Muscle of leg (tissue), 11 donors: ENCODE data around the gene LEP. TPM values are rescaled to one million over a fixed set of nuclear protein-coding genes. Genes with fewer than 3 reads are reported as not detected.
"Not testable (repeated sequence)": the region's sequence is repeated elsewhere in the genome, so short reads cannot be mapped to it uniquely, and the experiment has no call there.

Source experiments
- DNase-seq: peaks from one replicate; pipeline ENCODE4 v3.0.0; 2013
- H3K27ac ChIP-seq: one replicate; pipeline ENCODE4 v1.5.1; 2013; ENCODE audit warnings: mild to moderate bottlenecking, low read length, control low read depth
- H3K27me3 ChIP-seq: one replicate; pipeline ENCODE4 v1.6.1; 2013; ENCODE audit warnings: low read length; ENCODE audit not compliant: control insufficient read depth, insufficient read depth
- H3K36me3 ChIP-seq: one replicate; pipeline ENCODE4 v1.6.1; 2013; ENCODE audit warnings: low read length; ENCODE audit not compliant: control insufficient read depth, insufficient read depth
- H3K4me1 ChIP-seq: one replicate; pipeline ENCODE4 v1.6.1; 2013; ENCODE audit warnings: low read length; ENCODE audit not compliant: control insufficient read depth, insufficient read depth
- H3K4me3 ChIP-seq: one replicate; pipeline ENCODE4 v1.5.1; 2013; ENCODE audit warnings: low read length, control low read depth
- H3K9me3 ChIP-seq: replicated peaks from 2 replicates; pipeline ENCODE4 v1.6.1; 2013; ENCODE audit warnings: low read depth, low read length; ENCODE audit not compliant: control insufficient read depth
- WGBS: methylation state at CpG from one replicate; pipeline ENCODE4 v1.1.5; 2013; ENCODE audit warnings: missing lambda C conversion rate; ENCODE audit not compliant: insufficient coverage; 5-methylcytosine and 5-hydroxymethylcytosine counted together
- polyA plus RNA-seq, 8 donors: library from polyadenylated mRNA; unstranded; fragments of 120-200 nt; gene quantifications; one replicate each; pipeline versions ENCODE4 v1.2.1 to v1.2.3, GENCODE V29; 2013; ENCODE audit warnings: inconsistent platforms in 1 of 8, low replicate concordance in 1 of 8; ENCODE audit not compliant: insufficient read length in 8 of 8, insufficient read depth in 1 of 8
- total RNA-seq: library from RNA; stranded (reverse); fragments of 120-200 nt; gene quantifications from one replicate; pipeline ENCODE4 v1.2.4, GENCODE V29; 2013

The LEP gene
- total and polyA plus RNA-seq, 9 donors, result 0.04 to 0.21 (median 0.06) TPM; not detected in 2

GRCh38 chr7:128270826-128271272, 29.8 kb downstream of the LEP start:
- Histone ChIP-seq H3K36me3 (no peaks in the 10 kb centered on the region), H3K9me3 (no peaks in the 10 kb centered on the region), H3K4me1 (peaks cover 38% of the 10 kb centered on the region), H3K27me3 (peaks cover 48% of the 10 kb centered on the region), H3K4me3 (no peak overlapping the region), H3K27ac (no peak overlapping the region)
- WGBS, result 11% methylated on average over 26 of the region's 31 CpGs
- DNase-seq, result peak; percentile 23

GRCh38 chr7:128271471-128271941, 30.4 kb downstream of the LEP start:
- WGBS, result 1% methylated on average over 25 of the region's 37 CpGs
- Histone ChIP-seq H3K27me3 (peaks cover 46% of the 10 kb centered on the region), H3K4me1 (peaks cover 33% of the 10 kb centered on the region), H3K4me3 (peak overlapping the region; percentile 34), H3K27ac (no peak overlapping the region), H3K36me3 (no peaks in the 10 kb centered on the region), H3K9me3 (no peaks in the 10 kb centered on the region)
- DNase-seq, result peak; percentile 15

- Histone ChIP-seq H3K36me3 (no peaks in the 10 kb centered on the region), H3K27me3 (peaks cover 44% of the 10 kb centered on the region), H3K4me1 (peaks cover 28% of the 10 kb centered on the region), H3K27ac (no peak overlapping the region), H3K4me3 (peak overlapping the region; percentile 34), H3K9me3 (no peaks in the 10 kb centered on the region)
- 10% methylated on average over 11 of the region's 30 CpGs for WGBS
- DNase-seq, result no peak
Observed at GRCh38 chr7:128271942-128272481, 30.9 kb downstream of the LEP start.

GRCh38 chr7:128274246-128274883, 33.3 kb downstream of the LEP start:
- DNase-seq, result no peak
- Histone ChIP-seq H3K9me3 (no peaks in the 10 kb centered on the region), H3K4me1 (peaks cover 15% of the 10 kb centered on the region), H3K4me3 (no peak overlapping the region), H3K36me3 (no peaks in the 10 kb centered on the region), H3K27ac (no peak overlapping the region), H3K27me3 (peaks cover 38% of the 10 kb centered on the region)
- 68% methylated on average over 4 of the region's 4 CpGs for WGBS

GRCh38 chr7:128274884-128275603, 34.0 kb downstream of the LEP start:
- H3K9me3 ChIP-seq, result no peaks in the 10 kb centered on the region
- no peak for DNase-seq
- peaks cover 15% of the 10 kb centered on the region for H3K4me1 ChIP-seq
- peaks cover 36% of the 10 kb centered on the region for H3K27me3 ChIP-seq
- WGBS, result 55% methylated on average over 3 of the region's 3 CpGs
- no peak overlapping the region for H3K27ac ChIP-seq
- H3K36me3 ChIP-seq, result no peaks in the 10 kb centered on the region
- H3K4me3 ChIP-seq, result no peak overlapping the region

- Histone ChIP-seq H3K27me3 (peaks cover 30% of the 10 kb centered on the region), H3K36me3 (no peaks in the 10 kb centered on the region), H3K9me3 (peaks cover 5% of the 10 kb centered on the region), H3K27ac (no peak overlapping the region), H3K4me3 (no peak overlapping the region), H3K4me1 (peaks cover 13% of the 10 kb centered on the region)
- DNase-seq, result no peak
- 74% methylated on average over 4 of the region's 4 CpGs for WGBS
Observed at GRCh38 chr7:128275681-128276080, 34.6 kb downstream of the LEP start.

GRCh38 chr7:128278366-128278765, 37.3 kb downstream of the LEP start:
- H3K27me3 ChIP-seq, result peaks cover 6% of the 10 kb centered on the region
- H3K27ac ChIP-seq, result no peak overlapping the region
- H3K4me3 ChIP-seq, result no peak overlapping the region
- no peaks in the 10 kb centered on the region for H3K4me1 ChIP-seq
- no peak for DNase-seq
- peaks cover 5% of the 10 kb centered on the region for H3K9me3 ChIP-seq
- no CpG with 5 or more reads among the region's 1 CpG for WGBS
- no peaks in the 10 kb centered on the region for H3K36me3 ChIP-seq

- H3K27ac ChIP-seq, result no peak overlapping the region
- peaks cover 5% of the 10 kb centered on the region for H3K9me3 ChIP-seq
- H3K4me1 ChIP-seq, result no peaks in the 10 kb centered on the region
- DNase-seq, result no peak
- H3K4me3 ChIP-seq, result no peak overlapping the region
- no peaks in the 10 kb centered on the region for H3K36me3 ChIP-seq
- WGBS, result no CpG with 5 or more reads among the region's 6 CpGs
- peaks cover 2% of the 10 kb centered on the region for H3K27me3 ChIP-seq
Observed at GRCh38 chr7:128279124-128279713, 38.1 kb downstream of the LEP start.

- not testable (repeated sequence) for H3K4me3 ChIP-seq, H3K27ac ChIP-seq, DNase-seq, H3K4me1 ChIP-seq, H3K9me3 ChIP-seq, H3K36me3 ChIP-seq, H3K27me3 ChIP-seq
- WGBS, result 100% methylated on average over 1 of the region's 1 CpG
Observed at GRCh38 chr7:128280451-128280850, 39.4 kb downstream of the LEP start.
